GM19397 (cell line): ENCODE measurements around the gene TEP1.
"Not testable (repeated sequence)": the region's sequence is repeated elsewhere in the genome, so short reads cannot be mapped to it uniquely, and the experiment has no call there.

Experiments
- ATAC-seq: cut with Tn5 transposase; IDR thresholded peaks from one replicate; pipeline ENCODE4 v1.9.1; 2021; ENCODE audit warnings: mild to moderate bottlenecking, moderate library complexity; ENCODE audit not compliant: unreplicated experiment

Gene TEP1

GRCh38 chr14:20412876-20413743 is at the start of gene TEP1:
Gene TEP1 (minus strand): TSS chr14:20413501. CDS start chr14:20408439, 5,062 bp downstream.
- peak; percentile 75 for ATAC-seq

GRCh38 chr14:20461225-20462141 is 48.2 kb upstream of the TEP1 start, which contains the start of gene PIP4P1:
Gene PIP4P1 (minus strand): TSS chr14:20461434. CDS start chr14:20461325, 109 bp downstream.
- ATAC-seq = peak; percentile 96

DNA sequence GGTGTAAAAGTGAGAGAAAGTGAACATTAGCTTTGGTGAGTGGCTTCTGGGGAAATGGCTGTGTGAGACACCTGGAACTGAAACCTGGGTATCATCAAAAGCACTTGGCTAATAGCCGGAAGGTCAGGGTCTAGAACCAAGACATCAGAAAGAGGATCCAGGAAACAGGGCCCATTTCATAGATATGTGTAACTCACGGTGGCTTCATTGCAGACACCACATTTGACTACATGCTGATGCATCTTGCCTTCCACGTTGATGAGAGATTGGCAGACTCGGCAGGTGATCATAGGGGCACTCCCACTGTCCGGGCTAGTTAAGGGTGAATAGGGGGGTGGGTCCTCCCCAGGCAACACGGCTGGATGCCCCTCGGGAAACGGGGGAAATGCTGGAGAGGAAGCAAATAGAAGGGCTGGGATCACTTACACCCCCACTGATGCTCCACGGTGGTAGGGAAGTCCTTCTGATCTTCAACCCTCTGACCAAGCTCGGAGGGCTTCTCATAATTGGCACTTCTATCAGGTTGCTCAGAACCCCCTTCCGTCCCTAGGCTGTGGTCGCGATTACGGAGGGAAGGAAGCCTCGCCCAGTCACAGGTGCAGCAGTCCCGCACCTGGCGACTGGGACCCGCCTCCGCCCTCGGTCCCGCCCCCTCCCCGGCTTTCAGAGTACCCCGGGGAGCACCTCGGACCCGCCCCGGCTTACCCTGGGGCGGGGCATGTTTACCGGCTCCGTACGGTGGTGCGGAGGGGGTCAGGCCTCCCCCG is 47.3 kb upstream of the TEP1 start:
- peak; percentile 12 for ATAC-seq

- ATAC-seq = no peak
Observed at GRCh38 chr14:20458031-20458789, 44.9 kb upstream of the TEP1 start.

DNA sequence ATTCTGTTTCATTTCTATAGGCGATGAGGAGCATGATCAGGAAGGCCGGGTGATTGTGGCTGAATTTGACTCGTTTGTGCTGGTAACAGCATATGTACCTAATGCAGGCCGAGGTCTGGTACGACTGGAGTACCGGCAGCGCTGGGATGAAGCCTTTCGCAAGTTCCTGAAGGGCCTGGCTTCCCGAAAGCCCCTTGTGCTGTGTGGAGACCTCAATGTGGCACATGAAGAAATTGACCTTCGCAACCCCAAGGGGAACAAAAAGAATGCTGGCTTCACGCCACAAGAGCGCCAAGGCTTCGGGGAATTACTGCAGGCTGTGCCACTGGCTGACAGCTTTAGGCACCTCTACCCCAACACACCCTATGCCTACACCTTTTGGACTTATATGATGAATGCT is 43.7 kb upstream of the TEP1 start:
- no peak for ATAC-seq

GRCh38 chr14:20455355-20456300 is 42.3 kb upstream of the TEP1 start:
- peak; percentile 49 for ATAC-seq

GRCh38 chr14:20454516-20455354 is 41.4 kb upstream of the TEP1 start, which contains the start of the genes APEX1 and OSGEP:
Gene APEX1 (plus strand): TSS chr14:20455226. CDS start chr14:20455646, 420 bp downstream.
Gene OSGEP (minus strand): TSS chr14:20454812. CDS start chr14:20454683, 129 bp downstream.
- peak; percentile 91 for ATAC-seq

GRCh38 chr14:20452831-20453230 is 39.5 kb upstream of the TEP1 start:
- ATAC-seq = not testable (repeated sequence)

- ATAC-seq = no peak
Observed at GRCh38 chr14:20446889-20447288, 33.6 kb upstream of the TEP1 start.

DNA sequence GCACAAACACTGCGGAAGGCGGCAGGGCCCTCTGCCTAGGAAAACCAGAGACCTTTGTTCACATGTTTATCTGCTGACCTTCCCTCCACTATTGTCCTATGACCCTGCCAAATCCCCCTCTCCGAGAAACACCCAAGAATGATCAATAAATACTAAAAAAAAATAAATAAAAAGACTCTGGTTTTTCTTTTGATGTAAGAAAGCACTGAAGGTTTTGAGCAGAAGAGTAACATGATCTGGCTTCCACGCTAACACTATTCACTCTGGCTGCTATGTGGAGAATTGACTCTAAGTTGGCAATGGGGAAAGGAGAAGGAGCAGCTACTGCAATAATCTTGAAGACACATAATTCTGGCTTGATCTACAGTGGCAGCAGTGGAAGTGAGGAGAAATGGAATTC is 30.3 kb upstream of the TEP1 start:
- ATAC-seq = not testable (repeated sequence)

DNA sequence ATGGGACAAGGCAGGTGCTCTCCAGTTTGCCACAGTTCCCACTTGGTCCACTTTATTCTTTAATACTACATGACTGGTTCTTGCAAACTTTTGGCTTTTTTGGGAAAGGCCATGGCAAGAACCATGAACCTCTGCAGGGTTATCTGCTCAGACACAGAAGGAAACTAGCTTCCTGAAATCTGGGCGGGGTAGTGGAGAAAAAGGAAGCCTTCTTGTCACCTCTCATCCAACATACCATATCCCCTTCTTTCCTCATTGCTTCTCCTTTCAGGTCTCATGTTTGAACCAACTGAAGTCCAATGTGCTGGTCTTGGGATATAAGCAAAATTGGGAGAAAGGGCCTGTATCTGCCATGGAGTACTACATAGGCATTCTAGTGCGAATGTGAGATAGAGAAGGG is 28.2 kb upstream of the TEP1 start:
- ATAC-seq = no peak

DNA sequence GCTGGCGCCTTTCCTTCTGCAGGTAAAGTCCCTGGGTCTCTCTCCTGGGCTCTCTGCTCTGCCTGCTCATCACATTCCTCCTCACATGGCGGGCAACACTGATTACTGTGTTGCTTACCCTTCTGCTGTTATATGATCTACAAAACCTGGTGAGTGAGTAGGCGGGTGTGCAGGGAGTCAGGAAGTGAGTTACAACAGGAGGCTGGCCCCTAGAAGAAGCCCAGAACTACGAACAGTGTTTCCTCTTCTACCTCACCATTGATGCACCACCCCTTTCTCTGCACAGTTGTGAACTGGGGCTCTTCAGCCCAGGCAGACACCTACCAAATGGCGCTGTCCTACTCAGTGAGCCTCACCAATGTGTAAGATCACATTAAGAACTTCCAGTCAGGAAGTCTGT is 27.6 kb upstream of the TEP1 start:
- no peak for ATAC-seq

DNA sequence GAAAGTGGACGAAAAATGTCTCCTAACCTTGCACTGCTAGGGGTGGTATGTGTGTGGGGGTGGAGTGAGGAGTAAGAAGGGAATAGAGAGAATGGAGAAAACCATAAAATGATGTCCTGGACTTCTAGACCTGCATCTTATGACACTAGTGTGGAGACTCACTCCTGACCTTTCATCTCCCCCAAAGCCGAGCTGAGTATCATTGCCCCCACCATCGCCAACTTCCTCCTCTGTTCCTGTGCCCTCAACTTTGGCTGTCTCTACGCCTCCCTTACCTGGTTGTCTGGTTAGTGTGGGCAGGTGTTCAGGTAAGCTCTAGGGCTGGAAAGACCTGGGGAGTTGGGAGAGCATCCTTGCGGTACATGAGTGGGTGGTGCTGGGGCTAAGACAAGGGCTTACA is 27.2 kb upstream of the TEP1 start:
- ATAC-seq = no peak

GRCh38 chr14:20438664-20439063 is 25.4 kb upstream of the TEP1 start:
- ATAC-seq = no peak

DNA sequence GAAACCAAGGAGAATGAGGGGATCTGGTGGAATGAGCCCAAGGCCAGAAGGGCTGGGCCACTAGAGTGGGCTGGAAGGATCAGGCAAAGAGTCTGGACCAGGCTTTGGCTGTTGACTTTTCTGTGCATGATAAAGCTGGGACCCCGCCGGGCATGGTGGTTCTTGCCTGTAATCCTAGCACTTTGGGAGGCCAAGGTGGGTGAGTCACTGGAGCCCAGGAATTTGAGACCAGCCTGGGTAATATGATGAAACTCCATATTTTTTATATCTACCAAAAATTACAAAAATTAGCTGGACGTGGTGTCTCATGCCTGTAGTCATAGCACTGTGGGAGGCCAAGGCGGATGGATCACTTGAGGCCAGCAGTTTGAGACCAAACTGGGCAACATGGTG is 23.1 kb upstream of the TEP1 start:
- ATAC-seq = no peak

- no peak for ATAC-seq
Observed at GRCh38 chr14:20435582-20436362, 22.5 kb upstream of the TEP1 start, which contains the start of gene KLHL33. Gene KLHL33 (minus strand): TSS chr14:20436166. CDS start chr14:20435811, 355 bp downstream.
